AG04450 (cell line): Measurements from ENCODE around the gene FAM162A. TPM values are rescaled to one million over a fixed set of nuclear protein-coding genes. Genes with fewer than 3 reads are reported as not detected.

Experiments used
- CTCF ChIA-PET: fragments of 300-600, 350-600 bp; formaldehyde crosslinking; extraction: SDS; loops from one replicate; lab custom pipeline; 2022; ENCODE audit warnings: antibody characterized with exemption, inconsistent platforms; lab: Charles Lee
- POLR2A ChIA-PET: fragments of 350-600 bp; formaldehyde crosslinking; extraction: SDS; loops from one replicate; lab custom pipeline; 2021; ENCODE audit warnings: antibody characterized with exemption, inconsistent platforms; lab: Yijun Ruan, JAX
- DNase-seq: peaks from one replicate; pipeline ENCODE4 v3.0.0-alpha.2; 2011; ENCODE audit warnings: low read depth, low spot score
- H3K27ac ChIP-seq: one replicate; pipeline ENCODE4 v1.5.1; 2012; ENCODE audit warnings: low read depth, low read length, control low read depth
- H3K27me3 ChIP-seq: one replicate; pipeline ENCODE4 v1.6.0; 2012; ENCODE audit warnings: low read length; ENCODE audit not compliant: control insufficient read depth, insufficient read depth
- H3K4me3 ChIP-seq: 2 replicates; pipeline ENCODE4 v1.5.1; 2011; ENCODE audit warnings: mild to moderate bottlenecking, low read depth, low read length, control low read depth
- H3K9me3 ChIP-seq: 2 replicates; pipeline ENCODE4 v1.5.1; 2012; ENCODE audit warnings: low read length; ENCODE audit not compliant: control insufficient read depth, insufficient read depth
- polyA plus RNA-seq: library from polyadenylated mRNA; depleted of rRNA; stranded (reverse); fragments of >200 nt; gene quantifications from 2 replicates; pipeline ENCODE4 v1.2.3, GENCODE V29; 2011
- TF ChIP-seq, protein P1 (sequence below): IDR thresholded peaks from 2 replicates; pipeline ENCODE4 v1.5.1; 2011; ENCODE audit warnings: low read depth, low read length, control low read depth, inconsistent platforms

Gene FAM162A
- polyA plus RNA-seq, 1 experiment, result 61.6 TPM

DNA sequence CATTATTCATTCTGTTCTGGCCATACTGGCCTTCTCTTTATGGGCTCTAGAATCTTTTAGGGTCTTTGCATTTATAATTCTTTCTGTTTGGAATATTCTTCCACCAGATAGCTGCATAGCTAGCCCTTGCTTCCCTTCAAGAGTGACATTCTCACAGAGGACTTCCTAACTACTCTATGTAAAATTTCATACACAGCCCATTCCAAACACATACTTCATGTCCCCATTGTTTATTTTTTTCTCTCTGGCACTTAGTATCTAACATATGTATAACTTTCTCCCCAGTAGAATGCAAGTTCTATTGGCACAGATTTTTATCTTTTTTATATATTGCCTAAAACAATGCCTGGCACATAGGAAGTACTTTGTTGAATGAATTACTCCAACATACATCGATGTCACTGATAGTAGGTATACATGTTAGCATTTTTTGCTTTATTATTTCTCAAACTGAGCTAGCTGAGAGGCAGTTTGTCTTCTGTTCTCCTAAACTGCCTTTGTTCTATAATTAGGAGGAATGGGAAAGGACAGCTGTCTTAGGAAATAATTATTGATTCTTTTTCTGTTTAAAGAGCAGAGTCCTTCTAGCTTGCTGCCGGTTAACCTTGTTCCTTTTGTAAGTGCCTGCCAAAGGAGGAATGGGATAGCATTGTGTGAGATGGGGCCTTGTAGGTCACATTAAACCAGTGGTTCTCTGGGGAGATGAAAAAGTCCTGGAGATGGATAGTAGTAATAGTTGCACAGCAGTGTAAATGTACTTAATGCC is 7.9 kb downstream of the FAM162A start:
- POLR2A ChIA-PET, result no interaction called here
- no peaks in the 10 kb centered on the region for H3K9me3 ChIP-seq
- H3K4me3 ChIP-seq, result no peak overlapping the region
- TF ChIP-seq, protein P1, sequence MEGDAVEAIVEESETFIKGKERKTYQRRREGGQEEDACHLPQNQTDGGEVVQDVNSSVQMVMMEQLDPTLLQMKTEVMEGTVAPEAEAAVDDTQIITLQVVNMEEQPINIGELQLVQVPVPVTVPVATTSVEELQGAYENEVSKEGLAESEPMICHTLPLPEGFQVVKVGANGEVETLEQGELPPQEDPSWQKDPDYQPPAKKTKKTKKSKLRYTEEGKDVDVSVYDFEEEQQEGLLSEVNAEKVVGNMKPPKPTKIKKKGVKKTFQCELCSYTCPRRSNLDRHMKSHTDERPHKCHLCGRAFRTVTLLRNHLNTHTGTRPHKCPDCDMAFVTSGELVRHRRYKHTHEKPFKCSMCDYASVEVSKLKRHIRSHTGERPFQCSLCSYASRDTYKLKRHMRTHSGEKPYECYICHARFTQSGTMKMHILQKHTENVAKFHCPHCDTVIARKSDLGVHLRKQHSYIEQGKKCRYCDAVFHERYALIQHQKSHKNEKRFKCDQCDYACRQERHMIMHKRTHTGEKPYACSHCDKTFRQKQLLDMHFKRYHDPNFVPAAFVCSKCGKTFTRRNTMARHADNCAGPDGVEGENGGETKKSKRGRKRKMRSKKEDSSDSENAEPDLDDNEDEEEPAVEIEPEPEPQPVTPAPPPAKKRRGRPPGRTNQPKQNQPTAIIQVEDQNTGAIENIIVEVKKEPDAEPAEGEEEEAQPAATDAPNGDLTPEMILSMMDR, result no peak
- DNase-seq, result no peak
- H3K27me3 ChIP-seq, result no peaks in the 10 kb centered on the region
- H3K27ac ChIP-seq, result no peak overlapping the region
- CTCF ChIA-PET, result interaction anchor here (1.1 to 3.9 kb wide), 9 partner anchors 8 to 291 kb away, joined by 3 to 48 read pairs (median 11); partner anchors contain the start of genes FAM162A, MIX23 and WDR5B

DNA sequence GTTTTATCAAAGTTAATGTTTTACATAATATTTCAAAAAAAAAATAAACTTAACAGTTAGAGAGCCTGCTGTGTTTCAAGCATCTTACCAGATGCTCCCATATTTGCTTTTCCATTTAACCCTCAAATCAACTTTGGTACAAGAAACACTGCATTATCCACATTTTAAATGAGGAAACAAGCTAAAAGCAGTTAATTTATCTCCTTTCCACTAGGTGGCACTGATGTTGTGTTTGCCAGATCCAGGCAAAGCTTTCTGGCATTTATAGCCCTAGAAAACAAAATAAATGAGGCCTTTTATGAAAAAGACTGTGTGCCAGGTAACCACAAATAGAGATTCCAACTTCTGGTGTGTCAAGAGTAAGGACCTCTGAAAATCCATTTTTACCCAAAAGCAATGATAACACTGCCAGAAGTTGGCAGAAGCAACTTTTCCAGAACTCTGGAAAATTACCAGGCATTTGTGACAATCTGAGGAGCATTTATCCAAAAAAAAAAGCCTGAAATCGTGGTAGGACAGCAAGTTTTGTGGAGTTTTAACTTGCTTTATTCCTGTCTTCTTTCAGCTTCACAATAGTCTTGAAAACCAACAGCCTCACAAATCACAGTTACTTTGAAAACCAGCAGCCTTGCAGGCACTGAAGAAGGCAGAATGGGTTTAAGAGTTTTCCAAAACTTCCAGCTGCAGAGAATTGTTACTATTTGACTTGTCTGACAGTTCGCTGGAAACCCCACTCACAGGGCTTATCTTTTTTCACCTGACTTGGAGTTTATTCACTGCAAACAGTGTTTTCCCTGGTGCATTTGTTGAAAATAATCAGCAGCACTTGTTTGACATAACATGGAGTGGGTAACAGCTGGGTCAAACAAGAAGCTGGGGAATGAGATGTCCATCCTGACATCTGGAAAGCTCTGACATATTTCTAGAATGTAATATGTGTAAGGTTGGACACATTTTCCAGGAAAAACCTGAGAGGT is 9.2 kb downstream of the FAM162A start:
- CTCF ChIA-PET, result interaction anchor here (0.6 to 3.9 kb wide), 24 partner anchors 9 to 638 kb away, joined by 3 to 48 read pairs (median 4); partner anchors contain the start of genes FAM162A, MIX23 and WDR5B
- Histone ChIP-seq H3K9me3 (no peaks in the 10 kb centered on the region), H3K27me3 (no peaks in the 10 kb centered on the region), H3K27ac (no peak overlapping the region), H3K4me3 (no peak overlapping the region)
- POLR2A ChIA-PET, result interaction anchor here (0.7 to 1.5 kb wide), 3 partner anchors 9 to 636 kb away, joined by 3 to 6 read pairs (median 4); partner anchors contain the start of genes FAM162A and WDR5B
- TF ChIP-seq, protein P1, result peak; percentile 82
- no peak for DNase-seq

DNA sequence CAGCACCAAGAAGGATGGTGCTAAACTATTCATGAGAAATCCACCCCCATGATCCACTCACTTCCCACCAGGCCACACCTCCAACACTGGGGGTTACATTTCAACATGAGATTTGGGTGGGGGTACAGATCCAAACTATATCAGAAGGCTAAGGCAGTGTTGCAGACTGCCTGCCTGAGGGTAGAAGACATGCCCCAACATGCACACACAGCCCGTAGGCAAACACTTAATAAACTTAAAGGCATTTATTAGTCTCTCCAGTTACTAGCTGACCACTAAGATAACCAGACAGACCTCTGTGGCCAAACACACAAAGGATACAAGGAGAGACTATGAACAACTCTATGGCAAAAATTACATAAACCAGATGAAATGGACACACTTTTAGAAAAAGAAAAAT is 10.2 kb downstream of the FAM162A start:
- ChIA-PET POLR2A (no interaction called here), CTCF (interaction anchor here (0.7 to 3.9 kb wide), 8 partner anchors 8 to 285 kb away, joined by 3 to 48 read pairs (median 12); partner anchors contain the start of genes FAM162A, MIX23 and WDR5B)

DNA sequence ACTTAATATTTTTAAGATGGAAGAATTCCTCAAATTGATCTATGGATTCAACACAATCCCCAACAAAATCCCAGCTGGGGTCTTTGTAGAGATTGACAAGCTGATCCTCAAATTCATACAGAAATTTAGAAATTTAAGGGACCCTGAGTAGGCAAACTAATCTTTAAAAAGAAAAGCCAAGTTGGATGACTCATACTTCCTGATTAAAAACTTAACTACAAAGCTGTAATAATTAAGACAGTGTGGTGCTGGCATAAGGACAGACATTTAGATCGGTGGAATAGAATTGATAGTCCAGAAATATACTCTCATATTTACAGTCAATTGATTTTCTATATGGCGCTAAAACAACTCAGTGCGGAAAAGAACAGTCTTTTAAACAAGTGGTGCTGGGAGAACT is 11.6 kb downstream of the FAM162A start:
- Histone ChIP-seq H3K9me3 (no peaks in the 10 kb centered on the region), H3K4me3 (no peak overlapping the region), H3K27me3 (no peaks in the 10 kb centered on the region), H3K27ac (no peak overlapping the region)
- CTCF ChIA-PET, result no interaction called here
- POLR2A ChIA-PET, result no interaction called here
- TF ChIP-seq, protein P1, result no peak
- no peak for DNase-seq

More for the DNA sequence above, 10.2 kb downstream of the FAM162A start:
- TF ChIP-seq, protein P1, result no peak
- Histone ChIP-seq H3K27me3 (no peaks in the 10 kb centered on the region), H3K27ac (no peak overlapping the region), H3K9me3 (no peaks in the 10 kb centered on the region), H3K4me3 (no peak overlapping the region)
- no peak for DNase-seq
